HG02642 (cell line): ENCODE measurements around the gene OBSCN.

Experiments used
- ATAC-seq: cut with Tn5 transposase; IDR thresholded peaks from one replicate; pipeline ENCODE4 v1.9.1; 2021; ENCODE audit warnings: mild to moderate bottlenecking; ENCODE audit not compliant: unreplicated experiment, poor library complexity

The OBSCN gene

GRCh38 chr1:228283476-228284147 lies 75.8 kb downstream of the OBSCN start:
- ATAC-seq = no peak

DNA sequence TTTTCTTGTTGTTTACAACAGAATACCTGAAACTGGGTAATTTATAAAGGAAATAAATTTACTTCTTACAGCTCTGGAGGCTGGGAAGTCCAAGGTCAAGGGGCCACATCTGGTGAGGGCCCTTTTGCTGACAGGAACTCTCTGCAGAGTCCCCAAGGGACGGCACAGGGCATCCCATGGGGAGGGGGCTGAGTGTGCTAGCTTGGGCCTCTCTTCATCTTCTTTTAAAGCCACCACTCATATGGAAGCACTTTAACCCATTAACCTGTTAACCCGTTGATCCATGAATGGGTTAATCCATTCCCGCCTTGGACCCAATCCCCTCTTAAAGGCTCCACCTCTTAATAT lies 76.3 kb downstream of the OBSCN start:
- ATAC-seq = no peak

DNA sequence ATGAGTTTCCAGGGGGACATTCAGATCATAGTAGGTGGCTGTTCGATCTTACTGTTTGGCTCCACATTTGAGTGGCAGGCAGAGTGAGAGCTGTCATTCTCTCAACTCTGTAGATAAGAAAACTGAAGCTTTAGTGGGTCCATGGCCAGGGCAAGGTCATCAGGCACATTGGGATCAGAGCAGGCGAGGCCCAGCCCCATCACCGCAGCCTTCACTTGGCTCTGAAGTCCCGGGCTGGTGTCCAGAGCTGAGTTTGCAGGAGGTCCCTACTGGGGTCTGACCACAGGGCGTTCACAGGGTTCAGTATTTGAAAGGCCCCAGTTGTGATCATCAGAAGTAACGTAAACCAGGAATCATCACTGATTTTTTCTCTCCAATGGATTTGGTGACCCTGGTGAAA lies 76.7 kb downstream of the OBSCN start:
- no peak for ATAC-seq

- ATAC-seq = no peak
These were observed 78.0 kb downstream of the OBSCN start for GRCh38 chr1:228285661-228286504.

DNA sequence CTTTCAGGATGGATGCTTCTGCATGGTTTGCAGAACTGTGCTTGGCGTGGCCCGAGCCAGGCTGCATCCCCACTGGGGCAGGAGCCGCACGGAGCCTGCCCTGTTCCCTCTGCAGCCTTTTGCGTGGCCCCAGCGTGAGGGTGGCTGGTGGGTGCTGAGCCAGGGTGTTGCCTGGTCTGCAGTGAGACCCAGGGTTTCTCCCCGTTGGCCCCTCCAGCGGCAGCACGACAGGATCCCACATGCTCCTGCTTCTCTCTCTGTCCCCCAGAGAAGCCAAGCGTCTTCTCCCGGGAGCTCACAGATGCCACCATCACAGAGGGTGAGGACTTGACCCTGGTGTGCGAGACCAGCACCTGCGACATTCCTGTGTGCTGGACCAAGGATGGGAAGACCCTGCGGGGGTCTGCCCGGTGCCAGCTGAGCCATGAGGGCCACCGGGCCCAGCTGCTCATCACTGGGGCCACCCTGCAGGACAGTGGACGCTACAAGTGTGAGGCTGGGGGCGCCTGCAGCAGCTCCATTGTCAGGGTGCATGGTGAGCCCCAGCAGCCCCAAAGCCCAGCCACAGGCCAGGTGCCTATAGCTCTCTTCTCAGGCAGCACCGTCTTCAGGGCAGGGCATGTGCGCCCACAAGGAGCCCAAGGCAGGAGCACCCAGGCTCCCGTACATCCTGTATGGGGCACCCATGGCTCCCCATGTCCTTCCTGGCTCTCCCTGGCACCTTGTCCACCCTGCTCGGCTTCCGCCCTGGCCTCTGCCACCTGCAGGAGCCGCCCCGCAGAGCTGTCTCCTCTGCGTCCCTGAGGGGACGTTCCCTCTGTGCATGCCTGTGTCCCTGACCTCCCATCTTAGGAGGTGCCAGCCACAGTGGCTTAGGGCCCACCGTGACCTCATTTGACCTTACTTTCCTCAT lies 78.9 kb downstream of the OBSCN start:
- no peak for ATAC-seq

DNA sequence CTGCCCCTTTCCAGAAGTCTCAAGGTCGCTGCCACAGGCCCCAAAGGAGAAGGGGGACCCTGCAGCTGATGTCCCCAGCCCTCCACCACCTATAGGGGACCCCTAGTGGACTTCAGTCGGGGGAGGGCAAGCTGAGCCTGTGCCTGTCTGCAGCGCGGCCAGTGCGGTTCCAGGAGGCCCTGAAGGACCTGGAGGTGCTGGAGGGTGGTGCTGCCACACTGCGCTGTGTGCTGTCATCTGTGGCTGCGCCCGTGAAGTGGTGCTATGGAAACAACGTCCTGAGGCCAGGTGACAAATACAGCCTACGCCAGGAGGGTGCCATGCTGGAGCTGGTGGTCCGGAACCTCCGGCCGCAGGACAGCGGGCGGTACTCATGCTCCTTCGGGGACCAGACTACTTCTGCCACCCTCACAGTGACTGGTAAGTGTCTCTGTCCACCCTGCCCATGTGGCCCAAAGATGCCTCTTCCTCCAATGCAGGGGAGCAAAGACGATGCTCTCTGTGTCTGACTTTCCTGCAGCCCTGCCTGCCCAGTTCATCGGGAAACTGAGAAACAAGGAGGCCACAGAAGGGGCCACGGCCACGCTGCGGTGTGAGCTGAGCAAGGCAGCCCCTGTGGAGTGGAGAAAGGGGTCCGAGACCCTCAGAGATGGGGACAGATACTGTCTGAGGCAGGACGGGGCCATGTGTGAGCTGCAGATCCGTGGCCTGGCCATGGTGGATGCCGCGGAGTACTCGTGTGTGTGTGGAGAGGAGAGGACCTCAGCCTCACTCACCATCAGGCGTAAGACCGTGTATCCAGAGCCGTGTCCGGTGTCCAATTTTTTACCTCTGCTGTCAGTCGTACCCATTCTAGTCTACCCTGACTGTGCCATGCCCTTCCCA lies 79.9 kb downstream of the OBSCN start:
- no peak for ATAC-seq

- ATAC-seq = no peak
These were observed 80.8 kb downstream of the OBSCN start for GRCh38 chr1:228288536-228289238.

DNA sequence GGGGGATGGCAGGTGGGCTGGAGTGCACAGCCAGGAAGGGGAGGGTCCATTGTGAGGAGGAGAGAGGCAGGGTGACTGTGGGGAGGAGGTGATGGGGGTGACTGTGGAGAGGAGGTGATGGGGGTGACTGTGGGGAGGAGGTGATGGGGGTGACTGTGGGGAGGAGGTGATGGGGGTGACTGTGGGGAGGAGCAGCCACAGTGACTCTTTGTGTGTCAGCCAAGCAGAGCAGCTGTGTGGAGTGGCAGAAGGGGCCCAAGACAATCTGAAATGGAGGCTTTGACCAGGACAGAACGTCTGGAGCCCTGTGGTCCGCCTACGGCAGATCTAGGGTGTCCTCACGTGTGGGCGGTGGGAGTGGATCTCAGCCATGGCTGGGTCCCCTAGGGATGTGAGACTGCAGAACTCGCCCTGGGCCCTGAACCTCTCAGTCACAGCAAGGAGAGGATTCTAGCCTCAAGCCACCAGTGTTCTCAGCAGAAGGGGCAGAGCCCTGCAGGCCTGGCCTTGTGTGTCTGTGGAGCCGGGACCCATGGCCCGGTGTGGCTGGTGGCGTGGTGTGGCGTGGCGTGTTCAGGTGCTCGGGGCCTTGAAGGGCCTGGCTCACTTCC lies 81.5 kb downstream of the OBSCN start:
- no peak for ATAC-seq

- ATAC-seq = no peak
These were observed 82.4 kb downstream of the OBSCN start for GRCh38 chr1:228289996-228290881.

DNA sequence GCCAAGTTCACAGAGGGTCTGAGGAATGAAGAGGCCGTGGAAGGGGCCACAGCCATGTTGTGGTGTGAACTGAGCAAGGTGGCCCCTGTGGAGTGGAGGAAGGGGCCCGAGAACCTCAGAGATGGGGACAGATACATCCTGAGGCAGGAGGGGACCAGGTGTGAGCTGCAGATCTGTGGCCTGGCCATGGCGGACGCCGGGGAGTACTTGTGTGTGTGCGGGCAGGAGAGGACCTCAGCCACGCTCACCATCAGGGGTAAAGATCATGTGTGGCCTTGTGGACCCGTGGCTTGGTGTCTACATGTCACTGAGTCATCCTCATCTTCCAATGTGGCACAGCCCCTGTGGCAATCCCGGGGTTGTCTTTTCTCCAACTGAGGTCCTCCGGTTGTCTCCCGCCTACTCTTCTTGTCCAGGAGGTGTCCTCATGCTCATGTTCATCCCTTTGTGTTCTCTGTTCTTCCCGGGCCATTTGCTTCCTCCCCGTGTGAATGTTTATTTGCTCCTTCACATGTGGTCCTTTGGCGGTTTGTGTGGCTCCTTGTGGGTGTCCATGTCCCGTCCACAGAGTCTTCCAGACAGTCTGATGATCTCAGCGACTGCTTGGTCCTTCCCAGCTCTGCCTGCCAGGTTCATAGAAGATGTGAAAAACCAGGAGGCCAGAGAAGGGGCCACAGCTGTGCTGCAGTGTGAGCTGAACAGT lies 84.2 kb downstream of the OBSCN start:
- ATAC-seq = no peak

GRCh38 chr1:228292609-228292911 lies 84.7 kb downstream of the OBSCN start:
- no peak for ATAC-seq

DNA sequence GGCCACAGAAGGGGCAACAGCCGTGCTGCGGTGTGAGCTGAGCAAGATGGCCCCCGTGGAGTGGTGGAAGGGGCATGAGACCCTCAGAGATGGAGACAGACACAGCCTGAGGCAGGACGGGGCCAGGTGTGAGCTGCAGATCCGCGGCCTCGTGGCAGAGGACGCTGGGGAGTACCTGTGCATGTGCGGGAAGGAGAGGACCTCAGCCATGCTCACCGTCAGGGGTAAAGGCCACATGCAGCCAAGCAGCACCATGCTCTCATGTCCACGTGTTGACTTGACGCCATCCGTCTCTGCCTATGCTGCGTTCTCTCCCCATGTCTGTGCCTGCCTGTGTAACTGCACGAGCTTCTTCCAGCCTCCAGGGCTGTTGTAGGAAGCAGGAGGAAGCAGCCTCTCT lies 85.5 kb downstream of the OBSCN start:
- ATAC-seq = no peak

DNA sequence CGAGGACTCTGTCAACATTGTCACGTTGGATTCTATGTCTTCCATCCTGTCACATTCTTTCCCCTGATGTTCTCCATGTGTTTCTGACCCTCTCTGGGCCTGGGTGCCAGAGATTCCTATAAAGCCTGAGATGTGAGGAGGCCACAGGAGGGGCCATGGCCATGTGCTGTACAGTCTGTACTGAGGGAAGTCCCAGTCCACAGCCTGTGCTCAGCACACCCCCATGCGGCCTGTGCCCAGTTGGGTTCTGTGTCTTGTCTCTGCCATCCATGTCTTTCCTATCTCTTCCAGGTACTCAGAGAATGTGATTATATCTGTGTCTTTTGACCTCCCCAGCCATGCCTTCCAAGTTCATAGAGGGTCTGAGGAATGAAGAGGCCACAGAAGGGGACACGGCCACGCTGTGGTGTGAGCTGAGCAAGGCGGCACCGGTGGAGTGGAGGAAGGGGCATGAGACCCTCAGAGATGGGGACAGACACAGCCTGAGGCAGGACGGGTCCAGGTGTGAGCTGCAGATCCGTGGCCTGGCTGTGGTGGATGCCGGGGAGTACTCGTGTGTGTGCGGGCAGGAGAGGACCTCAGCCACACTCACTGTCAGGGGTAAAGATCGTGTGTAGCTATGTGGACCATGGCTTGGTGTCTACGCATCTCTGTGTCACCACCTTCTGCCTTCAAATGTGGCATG lies 86.1 kb downstream of the OBSCN start:
- ATAC-seq = no peak

- ATAC-seq = no peak
These were observed 86.9 kb downstream of the OBSCN start for GRCh38 chr1:228294717-228295116.

DNA sequence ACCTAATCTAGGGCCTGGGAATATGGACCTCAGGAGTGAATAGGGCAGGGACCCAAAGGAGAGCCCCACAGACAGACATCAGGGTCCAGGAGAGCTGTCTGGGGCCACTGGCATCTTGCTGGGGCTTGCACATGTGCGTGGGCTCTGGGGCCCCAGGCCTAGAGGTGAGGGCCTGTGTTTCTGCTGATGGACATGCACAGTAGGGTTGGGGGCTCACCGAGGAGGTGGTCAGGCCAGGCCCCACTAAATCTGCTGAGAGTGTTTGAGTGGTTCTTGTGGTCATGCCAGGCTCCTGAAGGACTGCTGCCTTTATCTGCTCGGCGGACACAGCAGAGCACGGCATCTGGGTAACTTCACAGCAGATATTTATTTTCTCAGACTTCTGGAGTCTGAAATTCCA lies 87.4 kb downstream of the OBSCN start:
- no peak for ATAC-seq

DNA sequence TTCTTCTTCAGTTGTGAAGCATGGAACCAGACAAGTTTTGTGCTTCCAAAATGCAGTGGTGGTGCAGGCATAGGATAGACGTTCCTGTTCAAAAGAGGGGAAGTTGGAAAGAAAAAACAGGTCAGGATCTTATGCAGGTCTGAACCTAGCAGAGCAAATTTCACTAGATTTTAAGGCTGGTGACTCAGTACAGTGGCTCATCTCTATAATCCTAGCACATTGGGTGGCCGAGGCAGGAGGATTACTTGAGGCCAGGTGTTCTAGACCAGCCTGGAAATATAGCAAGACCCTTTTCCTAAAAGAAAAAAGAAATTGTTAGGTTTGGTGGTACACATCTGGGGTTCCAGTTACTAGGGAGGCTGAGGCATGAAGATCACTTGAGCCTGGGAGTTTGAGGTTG lies 88.1 kb downstream of the OBSCN start:
- no peak for ATAC-seq

DNA sequence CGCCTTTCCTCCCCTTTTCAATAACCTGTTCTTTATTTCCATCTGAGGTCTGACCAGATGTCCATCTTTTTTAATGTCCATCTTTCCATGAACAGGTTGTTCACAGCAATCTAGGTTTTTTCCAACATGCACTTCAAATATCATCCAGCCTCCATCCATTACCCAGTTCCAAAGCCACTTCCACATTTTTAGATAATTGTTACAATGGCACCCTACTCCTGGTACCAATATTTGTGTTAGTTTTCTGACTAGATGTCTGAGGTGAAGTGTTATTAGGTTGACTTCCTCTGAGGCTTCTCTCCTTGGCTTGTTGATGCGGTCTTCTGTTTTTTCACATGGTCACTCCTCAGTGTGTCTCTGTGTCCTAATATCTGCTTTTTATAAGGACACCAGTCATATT lies 89.4 kb downstream of the OBSCN start:
- ATAC-seq = no peak
